GM12878 (cell line): ENCODE data around the gene SLC35A2. TPM values are rescaled to one million over a fixed set of nuclear protein-coding genes. Genes with fewer than 3 reads are reported as not detected.

Experiments
- CEBPB ChIP-seq, 2 experiments: fragments of 150-350 bp in 1 of 2; IDR thresholded peaks; 2 replicates each; pipeline ENCODE4 v1.6.1; 2012 to 2014; ENCODE audit warnings: low read depth in 2 of 2, low read length in 2 of 2, borderline replicate concordance in 1 of 2, inconsistent platforms in 1 of 2
- CREB1 ChIP-seq: IDR thresholded peaks from 2 replicates; pipeline ENCODE4 v1.6.1; 2012; ENCODE audit warnings: low read depth, mild to moderate bottlenecking, inconsistent platforms
- FOXM1 ChIP-seq: IDR thresholded peaks from 2 replicates; pipeline ENCODE4 v1.6.1; 2012; ENCODE audit warnings: low read depth, mild to moderate bottlenecking, inconsistent platforms, low read length, moderate library complexity
- HDAC6 ChIP-seq: fragments of 200-600 bp; sonication (generic); IDR thresholded peaks from one replicate; pipeline ENCODE4 v1.8.0; 2017; ENCODE audit warnings: antibody characterized with exemption; ENCODE audit not compliant: unreplicated experiment
- MEF2B ChIP-seq: fragments of 450-650 bp; IDR thresholded peaks from 2 replicates; pipeline ENCODE4 v1.6.1; 2018; ENCODE audit warnings: mild to moderate bottlenecking, moderate library complexity; ENCODE audit not compliant: partially characterized antibody, poor library complexity, severe bottlenecking
- MYC ChIP-seq: IDR thresholded peaks from 2 replicates; pipeline ENCODE4 v1.6.1; 2011; ENCODE audit warnings: mild to moderate bottlenecking, low read length, moderate library complexity, inconsistent platforms; ENCODE audit not compliant: insufficient read depth, insufficient replicate concordance, insufficient read length, severe bottlenecking
- NFXL1 ChIP-seq: fragments of 450-650 bp; IDR thresholded peaks from 2 replicates; pipeline ENCODE4 v1.6.1; 2017; ENCODE audit warnings: antibody characterized with exemption, mild to moderate bottlenecking, borderline replicate concordance
- NR2C1 ChIP-seq: fragments of 450-650 bp; IDR thresholded peaks from 2 replicates; pipeline ENCODE4 v1.6.1; 2017; ENCODE audit warnings: antibody characterized with exemption, mild to moderate bottlenecking, moderate library complexity
- NR2F1 ChIP-seq: fragments of 450-650 bp; conservative IDR thresholded peaks from 2 replicates; pipeline ENCODE4 v1.6.1; 2017; ENCODE audit warnings: mild to moderate bottlenecking
- PAX5 ChIP-seq: IDR thresholded peaks from 2 replicates; pipeline ENCODE4 v1.6.1; 2011; ENCODE audit warnings: low read depth, low read length, borderline replicate concordance
- POLR2A ChIP-seq: IDR thresholded peaks from 2 replicates; pipeline ENCODE4 v1.6.1; 2011; ENCODE audit warnings: low read depth, mild to moderate bottlenecking, low read length
- POLR2AphosphoS5 ChIP-seq: IDR thresholded peaks from 2 replicates; pipeline ENCODE4 v1.6.1; 2011; ENCODE audit warnings: mild to moderate bottlenecking, low read length, inconsistent platforms
- RFX5 ChIP-seq: IDR thresholded peaks from 2 replicates; pipeline ENCODE4 v1.6.1; 2011; ENCODE audit warnings: low read depth, low read length, improper control_type of control experiment
- SIN3A ChIP-seq: IDR thresholded peaks from 2 replicates; pipeline ENCODE4 v1.6.1; 2012; ENCODE audit warnings: low read depth, low read length, improper control_type of control experiment
- SP1 ChIP-seq: IDR thresholded peaks from one replicate; pipeline ENCODE4 v1.6.1; 2011; ENCODE audit warnings: low read depth, low read length
- SREBF1 ChIP-seq: IDR thresholded peaks from 2 replicates; pipeline ENCODE4 v1.6.1; 2012; ENCODE audit warnings: mild to moderate bottlenecking, low read length
- TBL1XR1 ChIP-seq: IDR thresholded peaks from 2 replicates; pipeline ENCODE4 v1.6.1; 2012; ENCODE audit warnings: low read depth, low read length, improper control_type of control experiment
- YY1 ChIP-seq: IDR thresholded peaks from 2 replicates; pipeline ENCODE4 v1.6.1; 2011; ENCODE audit warnings: low read depth, mild to moderate bottlenecking, low read length
- polyA plus RNA-seq, 11 experiments: library from polyadenylated mRNA; depleted of rRNA in 4 of 11; unstranded in 6 of 11; stranded (reverse) in 5 of 11; fragments of >200 nt; fragmentation: Nextera tagmentation in 4 of 11; fragmentation: Illumina TruSeq in 1 of 11; extraction: Ambion mirVana in 4 of 11; extraction: Trizol in 1 of 11; gene quantifications; 1 replicate in 1 of 11; 2 replicates in 10 of 11; pipeline versions ENCODE4 v1.2.1 to v1.2.3, GENCODE V29; 2011 to 2016; ENCODE audit warnings: inconsistent platforms in 2 of 11, missing spikeins in 2 of 11, low read depth in 1 of 11
- total RNA-seq, 4 experiments: library from RNA; depleted of rRNA in 3 of 4; stranded (reverse); fragments of >200 nt in 3 of 4; fragmentation: Illumina TruSeq in 1 of 4; extraction: Trizol in 1 of 4; gene quantifications; 2 replicates each; pipeline versions ENCODE4 v1.2.1 to v1.2.3, GENCODE V29; 2013 to 2021
- TF ChIP-seq, protein P1 (sequence below): fragments of 450-650 bp; IDR thresholded peaks from 2 replicates; pipeline ENCODE4 v1.6.1; 2016; ENCODE audit warnings: mild to moderate bottlenecking
- TF ChIP-seq, protein P2 (sequence below): fragments of 450-650 bp; IDR thresholded peaks from 2 replicates; pipeline ENCODE4 v1.6.1; 2017; ENCODE audit warnings: low read depth, mild to moderate bottlenecking, moderate library complexity
- TF ChIP-seq, protein P3 (sequence below): fragments of 450-650 bp; IDR thresholded peaks from 2 replicates; pipeline ENCODE4 v1.6.1; 2017; ENCODE audit warnings: mild to moderate bottlenecking, moderate library complexity
- TF ChIP-seq, protein P4 (sequence below): IDR thresholded peaks from 2 replicates; pipeline ENCODE4 v1.6.1; 2011; ENCODE audit warnings: borderline replicate concordance, low read depth, mild to moderate bottlenecking, moderate library complexity, low read length; ENCODE audit not compliant: insufficient read depth, poor library complexity, severe bottlenecking

Gene SLC35A2
- total and polyA plus RNA-seq, 10 of the 15 experiments (the other 5 are each of a cell fraction or from before 2014, with no cell fraction given): 2.1 to 27.4 (median 14.9) TPM

GRCh38 chrX:48911412-48912182 is at the start of gene SLC35A2 (continued):
- TF ChIP-seq, protein P1, sequence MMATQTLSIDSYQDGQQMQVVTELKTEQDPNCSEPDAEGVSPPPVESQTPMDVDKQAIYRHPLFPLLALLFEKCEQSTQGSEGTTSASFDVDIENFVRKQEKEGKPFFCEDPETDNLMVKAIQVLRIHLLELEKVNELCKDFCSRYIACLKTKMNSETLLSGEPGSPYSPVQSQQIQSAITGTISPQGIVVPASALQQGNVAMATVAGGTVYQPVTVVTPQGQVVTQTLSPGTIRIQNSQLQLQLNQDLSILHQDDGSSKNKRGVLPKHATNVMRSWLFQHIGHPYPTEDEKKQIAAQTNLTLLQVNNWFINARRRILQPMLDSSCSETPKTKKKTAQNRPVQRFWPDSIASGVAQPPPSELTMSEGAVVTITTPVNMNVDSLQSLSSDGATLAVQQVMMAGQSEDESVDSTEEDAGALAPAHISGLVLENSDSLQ: peak; percentile 53; the same call in 1 of the 2 replicates
- TF ChIP-seq NR2F1: no peak
- no peak for TF ChIP-seq MEF2B
- peak; percentile 89; the same call in 1 of the 2 replicates for TF ChIP-seq POLR2A
- TF ChIP-seq, protein P2, sequence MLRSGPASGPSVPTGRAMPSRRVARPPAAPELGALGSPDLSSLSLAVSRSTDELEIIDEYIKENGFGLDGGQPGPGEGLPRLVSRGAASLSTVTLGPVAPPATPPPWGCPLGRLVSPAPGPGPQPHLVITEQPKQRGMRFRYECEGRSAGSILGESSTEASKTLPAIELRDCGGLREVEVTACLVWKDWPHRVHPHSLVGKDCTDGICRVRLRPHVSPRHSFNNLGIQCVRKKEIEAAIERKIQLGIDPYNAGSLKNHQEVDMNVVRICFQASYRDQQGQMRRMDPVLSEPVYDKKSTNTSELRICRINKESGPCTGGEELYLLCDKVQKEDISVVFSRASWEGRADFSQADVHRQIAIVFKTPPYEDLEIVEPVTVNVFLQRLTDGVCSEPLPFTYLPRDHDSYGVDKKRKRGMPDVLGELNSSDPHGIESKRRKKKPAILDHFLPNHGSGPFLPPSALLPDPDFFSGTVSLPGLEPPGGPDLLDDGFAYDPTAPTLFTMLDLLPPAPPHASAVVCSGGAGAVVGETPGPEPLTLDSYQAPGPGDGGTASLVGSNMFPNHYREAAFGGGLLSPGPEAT: peak; percentile 24; the same call in 1 of the 2 replicates
- TF ChIP-seq FOXM1: peak; percentile 3
- TF ChIP-seq, protein P3, sequence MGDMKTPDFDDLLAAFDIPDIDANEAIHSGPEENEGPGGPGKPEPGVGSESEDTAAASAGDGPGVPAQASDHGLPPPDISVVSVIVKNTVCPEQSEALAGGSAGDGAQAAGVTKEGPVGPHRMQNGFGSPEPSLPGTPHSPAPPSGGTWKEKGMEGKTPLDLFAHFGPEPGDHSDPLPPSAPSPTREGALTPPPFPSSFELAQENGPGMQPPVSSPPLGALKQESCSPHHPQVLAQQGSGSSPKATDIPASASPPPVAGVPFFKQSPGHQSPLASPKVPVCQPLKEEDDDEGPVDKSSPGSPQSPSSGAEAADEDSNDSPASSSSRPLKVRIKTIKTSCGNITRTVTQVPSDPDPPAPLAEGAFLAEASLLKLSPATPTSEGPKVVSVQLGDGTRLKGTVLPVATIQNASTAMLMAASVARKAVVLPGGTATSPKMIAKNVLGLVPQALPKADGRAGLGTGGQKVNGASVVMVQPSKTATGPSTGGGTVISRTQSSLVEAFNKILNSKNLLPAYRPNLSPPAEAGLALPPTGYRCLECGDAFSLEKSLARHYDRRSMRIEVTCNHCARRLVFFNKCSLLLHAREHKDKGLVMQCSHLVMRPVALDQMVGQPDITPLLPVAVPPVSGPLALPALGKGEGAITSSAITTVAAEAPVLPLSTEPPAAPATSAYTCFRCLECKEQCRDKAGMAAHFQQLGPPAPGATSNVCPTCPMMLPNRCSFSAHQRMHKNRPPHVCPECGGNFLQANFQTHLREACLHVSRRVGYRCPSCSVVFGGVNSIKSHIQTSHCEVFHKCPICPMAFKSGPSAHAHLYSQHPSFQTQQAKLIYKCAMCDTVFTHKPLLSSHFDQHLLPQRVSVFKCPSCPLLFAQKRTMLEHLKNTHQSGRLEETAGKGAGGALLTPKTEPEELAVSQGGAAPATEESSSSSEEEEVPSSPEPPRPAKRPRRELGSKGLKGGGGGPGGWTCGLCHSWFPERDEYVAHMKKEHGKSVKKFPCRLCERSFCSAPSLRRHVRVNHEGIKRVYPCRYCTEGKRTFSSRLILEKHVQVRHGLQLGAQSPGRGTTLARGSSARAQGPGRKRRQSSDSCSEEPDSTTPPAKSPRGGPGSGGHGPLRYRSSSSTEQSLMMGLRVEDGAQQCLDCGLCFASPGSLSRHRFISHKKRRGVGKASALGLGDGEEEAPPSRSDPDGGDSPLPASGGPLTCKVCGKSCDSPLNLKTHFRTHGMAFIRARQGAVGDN: peak; percentile 69
- TF ChIP-seq PAX5: peak; percentile 28; the same call in 1 of the 2 replicates
- TF ChIP-seq SIN3A: peak; percentile 89; the same call in 1 of the 2 replicates
- TF ChIP-seq, protein P4, sequence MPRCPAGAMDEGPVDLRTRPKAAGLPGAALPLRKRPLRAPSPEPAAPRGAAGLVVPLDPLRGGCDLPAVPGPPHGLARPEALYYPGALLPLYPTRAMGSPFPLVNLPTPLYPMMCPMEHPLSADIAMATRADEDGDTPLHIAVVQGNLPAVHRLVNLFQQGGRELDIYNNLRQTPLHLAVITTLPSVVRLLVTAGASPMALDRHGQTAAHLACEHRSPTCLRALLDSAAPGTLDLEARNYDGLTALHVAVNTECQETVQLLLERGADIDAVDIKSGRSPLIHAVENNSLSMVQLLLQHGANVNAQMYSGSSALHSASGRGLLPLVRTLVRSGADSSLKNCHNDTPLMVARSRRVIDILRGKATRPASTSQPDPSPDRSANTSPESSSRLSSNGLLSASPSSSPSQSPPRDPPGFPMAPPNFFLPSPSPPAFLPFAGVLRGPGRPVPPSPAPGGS: peak; percentile 68
- peak; percentile 63 for TF ChIP-seq NR2C1
- TF ChIP-seq TBL1XR1: peak; percentile 9; the same call in 1 of the 2 replicates
- TF ChIP-seq SP1: peak; percentile 31
- TF ChIP-seq RFX5: no peak
- peak; percentile 39 for TF ChIP-seq HDAC6
- no peak for TF ChIP-seq CEBPB (IDR thresholded peaks at IDR 0.05; ENCODE audit: borderline replicate concordance in 1 of 2, low read depth in 2 of 2, low read length in 2 of 2)
- TF ChIP-seq CREB1: peak; percentile 86
- no peak for TF ChIP-seq MYC
- peak; percentile 91 for TF ChIP-seq POLR2AphosphoS5
- TF ChIP-seq YY1: peak; percentile 93
- no peak for TF ChIP-seq NFXL1
- TF ChIP-seq SREBF1: no peak
